ENCODE measurements around the gene TMEM150C.

- TF ChIP-seq EP300 (IDR thresholded peaks at IDR 0.05), result no peak
- TF ChIP-seq, protein P1, sequence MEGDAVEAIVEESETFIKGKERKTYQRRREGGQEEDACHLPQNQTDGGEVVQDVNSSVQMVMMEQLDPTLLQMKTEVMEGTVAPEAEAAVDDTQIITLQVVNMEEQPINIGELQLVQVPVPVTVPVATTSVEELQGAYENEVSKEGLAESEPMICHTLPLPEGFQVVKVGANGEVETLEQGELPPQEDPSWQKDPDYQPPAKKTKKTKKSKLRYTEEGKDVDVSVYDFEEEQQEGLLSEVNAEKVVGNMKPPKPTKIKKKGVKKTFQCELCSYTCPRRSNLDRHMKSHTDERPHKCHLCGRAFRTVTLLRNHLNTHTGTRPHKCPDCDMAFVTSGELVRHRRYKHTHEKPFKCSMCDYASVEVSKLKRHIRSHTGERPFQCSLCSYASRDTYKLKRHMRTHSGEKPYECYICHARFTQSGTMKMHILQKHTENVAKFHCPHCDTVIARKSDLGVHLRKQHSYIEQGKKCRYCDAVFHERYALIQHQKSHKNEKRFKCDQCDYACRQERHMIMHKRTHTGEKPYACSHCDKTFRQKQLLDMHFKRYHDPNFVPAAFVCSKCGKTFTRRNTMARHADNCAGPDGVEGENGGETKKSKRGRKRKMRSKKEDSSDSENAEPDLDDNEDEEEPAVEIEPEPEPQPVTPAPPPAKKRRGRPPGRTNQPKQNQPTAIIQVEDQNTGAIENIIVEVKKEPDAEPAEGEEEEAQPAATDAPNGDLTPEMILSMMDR (IDR thresholded peaks at IDR 0.05), result no peak
Observed at GRCh38 chr4:82436130-82436529, 125.7 kb downstream of the TMEM150C start.
